H9 (cell line): ENCODE results near the gene LRRC8B. TPM values are rescaled to one million over a fixed set of nuclear protein-coding genes. Genes with fewer than 3 reads are reported as not detected.

Experiments
- DNase-seq: peaks from one replicate; pipeline ENCODE4 v3.0.0-alpha.2; 2017
- H2AFZ ChIP-seq: one replicate; pipeline ENCODE4 v1.6.1; 2013; ENCODE audit warnings: mild to moderate bottlenecking, low read length, control low read depth, moderate library complexity
- H2AK5ac ChIP-seq: 2 replicates; pipeline ENCODE4 v1.6.1; 2013; ENCODE audit warnings: low read length, control low read depth, mixed read lengths; ENCODE audit not compliant: insufficient read length
- H2BK120ac ChIP-seq: one replicate; pipeline ENCODE4 v1.6.1; 2013; ENCODE audit warnings: low read depth, mild to moderate bottlenecking, low read length, control low read depth, inconsistent platforms; ENCODE audit not compliant: poor library complexity, severe bottlenecking
- H2BK12ac ChIP-seq: 2 replicates; pipeline ENCODE4 v1.6.1; 2013; ENCODE audit warnings: low read length, control low read depth, mixed read lengths, low read depth; ENCODE audit not compliant: insufficient read length
- H2BK15ac ChIP-seq: 2 replicates; pipeline ENCODE4 v1.6.1; 2013; ENCODE audit warnings: low read depth, low read length, control low read depth
- H2BK20ac ChIP-seq: one replicate; pipeline ENCODE4 v1.6.1; 2013; ENCODE audit warnings: low read depth, mild to moderate bottlenecking, low read length, control low read depth, inconsistent platforms; ENCODE audit not compliant: poor library complexity, severe bottlenecking
- H2BK5ac ChIP-seq: 2 replicates; pipeline ENCODE4 v1.6.1; 2013; ENCODE audit warnings: low read length, control low read depth, mixed read lengths; ENCODE audit not compliant: insufficient read length
- H3K14ac ChIP-seq: 2 replicates; pipeline ENCODE4 v1.6.1; 2013; ENCODE audit warnings: low read length, control low read depth; ENCODE audit not compliant: insufficient read depth
- H3K18ac ChIP-seq: 2 replicates; pipeline ENCODE4 v1.6.1; 2013; ENCODE audit warnings: low read depth, mild to moderate bottlenecking, mixed read lengths, low read length, control low read depth; ENCODE audit not compliant: insufficient read length
- H3K23ac ChIP-seq: 2 replicates; pipeline ENCODE4 v1.6.1; 2013; ENCODE audit warnings: low read length, control low read depth, mixed read lengths, low read depth; ENCODE audit not compliant: insufficient read length
- H3K23me2 ChIP-seq: 2 replicates; pipeline ENCODE4 v1.6.1; 2013; ENCODE audit warnings: low read depth, mild to moderate bottlenecking, mixed read lengths, low read length, control low read depth; ENCODE audit not compliant: insufficient read length, poor library complexity, severe bottlenecking
- H3K27ac ChIP-seq: 2 replicates; pipeline ENCODE4 v1.5.1; 2013; ENCODE audit warnings: low read length, control low read depth, mixed read lengths, low read depth; ENCODE audit not compliant: insufficient read length
- H3K27me3 ChIP-seq: 2 replicates; pipeline ENCODE4 v1.6.1; 2013; ENCODE audit warnings: low read length, control low read depth, inconsistent platforms; ENCODE audit not compliant: insufficient read depth
- H3K4ac ChIP-seq: 2 replicates; pipeline ENCODE4 v1.6.1; 2013; ENCODE audit warnings: low read depth, mild to moderate bottlenecking, control low read depth, inconsistent platforms, low read length, moderate library complexity
- H3K4me1 ChIP-seq: 2 replicates; pipeline ENCODE4 v1.6.1; 2013; ENCODE audit warnings: low read length, control low read depth, inconsistent platforms; ENCODE audit not compliant: insufficient read depth
- H3K4me2 ChIP-seq: 2 replicates; pipeline ENCODE4 v1.6.1; 2013; ENCODE audit warnings: low read length, control low read depth, mixed read lengths; ENCODE audit not compliant: insufficient read length, insufficient read depth
- H3K56ac ChIP-seq: 2 replicates; pipeline ENCODE4 v1.6.1; 2013; ENCODE audit warnings: low read depth, mild to moderate bottlenecking, mixed read lengths, low read length, control low read depth; ENCODE audit not compliant: insufficient read length
- H3K79me1 ChIP-seq: 2 replicates; pipeline ENCODE4 v1.6.1; 2013; ENCODE audit warnings: low read depth, mild to moderate bottlenecking, moderate library complexity, low read length, control low read depth, inconsistent platforms; ENCODE audit not compliant: insufficient read depth, poor library complexity, severe bottlenecking
- H3K79me2 ChIP-seq: 2 replicates; pipeline ENCODE4 v1.6.1; 2013; ENCODE audit warnings: low read length, control low read depth, inconsistent platforms; ENCODE audit not compliant: insufficient read depth
- H3K9ac ChIP-seq: 2 replicates; pipeline ENCODE4 v1.6.1; 2013; ENCODE audit warnings: low read length, control low read depth, mixed read lengths; ENCODE audit not compliant: insufficient read length; ENCODE audit errors: extremely low read depth
- H3K9me3 ChIP-seq: one replicate; pipeline ENCODE4 v1.6.1; 2013; ENCODE audit warnings: low read depth, low read length, inconsistent platforms; ENCODE audit not compliant: control insufficient read depth
- H3T11ph ChIP-seq: one replicate; pipeline ENCODE4 v1.6.1; 2013; ENCODE audit warnings: mild to moderate bottlenecking, low read length, control low read depth, inconsistent platforms
- H4K20me1 ChIP-seq: one replicate; pipeline ENCODE4 v1.6.1; 2013; ENCODE audit not compliant: control insufficient read depth, insufficient read length, insufficient read depth
- H4K5ac ChIP-seq: 2 replicates; pipeline ENCODE4 v1.6.1; 2013; ENCODE audit warnings: low read depth, mild to moderate bottlenecking, mixed read lengths, low read length, control low read depth; ENCODE audit not compliant: insufficient read length
- H4K8ac ChIP-seq: replicated peaks from 2 replicates; pipeline ENCODE4 v1.6.1; 2013; ENCODE audit warnings: low read length, control low read depth, mixed read lengths, low read depth; ENCODE audit not compliant: insufficient read length
- H4K91ac ChIP-seq: 2 replicates; pipeline ENCODE4 v1.6.1; 2013; ENCODE audit warnings: low read depth, mild to moderate bottlenecking, moderate library complexity, mixed read lengths, low read length, control low read depth; ENCODE audit not compliant: insufficient read length
- H3K27ac Mint-ChIP-seq, 3 experiments: 2 replicates in 2 of 3; 3 replicates in 1 of 3; pipeline ENCODE4 v1.8.0; 2020 to 2021; ENCODE audit warnings: mixed read lengths in 3 of 3, mild to moderate bottlenecking in 1 of 3, moderate library complexity in 1 of 3
- H3K27me3 Mint-ChIP-seq: 2 replicates; pipeline ENCODE4 v1.8.0; 2021; ENCODE audit warnings: low read depth, mild to moderate bottlenecking, moderate library complexity, mixed read lengths
- H3K36me3 Mint-ChIP-seq, 3 experiments: 2 replicates in 2 of 3; 3 replicates in 1 of 3; pipeline ENCODE4 v1.8.0; 2020 to 2021; ENCODE audit warnings: low read depth in 3 of 3, mixed read lengths in 3 of 3; ENCODE audit not compliant: insufficient read depth in 1 of 3
- H3K4me1 Mint-ChIP-seq, 2 experiments: 2 replicates each; pipeline ENCODE4 v1.8.0; 2020; ENCODE audit warnings: mixed read lengths in 2 of 2
- H3K4me3 Mint-ChIP-seq, 2 experiments: 2 replicates in 1 of 2; 3 replicates in 1 of 2; pipeline ENCODE4 v1.8.0; 2020 to 2021; ENCODE audit warnings: mild to moderate bottlenecking in 2 of 2, mixed read lengths in 2 of 2, moderate library complexity in 1 of 2
- H3K9me3 Mint-ChIP-seq, 2 experiments: 2 replicates in 1 of 2; 3 replicates in 1 of 2; pipeline ENCODE4 v1.8.0; 2020; ENCODE audit warnings: mild to moderate bottlenecking in 2 of 2, mixed read lengths in 2 of 2, moderate library complexity in 1 of 2
- WGBS: extraction: QIAGEN DNeasy Blood & Tissue Kit; methylation state at CpG from one replicate; pipeline ENCODE4 v1.1.7; 2013; ENCODE audit warnings: missing lambda C conversion rate, low lambda C conversion rate, mixed read lengths; ENCODE audit not compliant: insufficient read length; ENCODE audit errors: extremely low coverage; 5-methylcytosine and 5-hydroxymethylcytosine counted together
- total RNA-seq: library from RNA; stranded (reverse); gene quantifications from 2 replicates; pipeline ENCODE4 v1.2.1, GENCODE V29; 2021
- TF ChIP-seq, protein P1 (sequence below): fragments of 200-600 bp; sonication (generic); conservative IDR thresholded peaks from 3 replicates; pipeline ENCODE4 v1.8.0; 2021; ENCODE audit warnings: antibody characterized with exemption, mild to moderate bottlenecking

The LRRC8B gene
- total RNA-seq, 1 experiment from 2014 or later: 33.2 TPM

DNA sequence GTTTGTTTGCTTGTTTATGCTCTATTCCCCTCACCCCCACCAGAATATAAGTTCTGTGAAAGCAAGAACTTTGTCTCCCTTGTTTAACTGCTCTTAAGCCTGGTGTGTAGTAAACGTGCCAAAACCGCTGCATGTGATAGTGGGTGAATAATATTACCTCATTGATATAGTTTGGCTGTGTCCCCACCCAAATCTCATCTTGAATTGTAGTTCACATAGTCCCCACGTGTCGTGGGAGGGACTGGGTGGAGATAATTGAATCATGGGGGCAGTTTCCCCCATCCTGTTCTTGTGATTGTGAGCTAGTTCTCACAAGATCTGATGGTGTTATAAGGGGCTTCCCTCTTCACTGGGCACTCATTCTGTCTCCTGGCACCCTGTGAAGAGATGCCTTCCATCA lies 7.6 kb downstream of the LRRC8B start:
- Histone ChIP-seq H3T11ph (no peak overlapping the region), H3K4me1 (peaks cover 7% of the 10 kb centered on the region; the same call in 1 of the 2 replicates), H2BK120ac (no peak overlapping the region), H2BK15ac (no peak overlapping the region), H3K79me2 (peaks cover 28% of the 10 kb centered on the region; the same call in 1 of the 2 replicates), H3K9ac (no peak overlapping the region), H3K14ac (no peak overlapping the region), H4K91ac (no peak overlapping the region), H3K23me2 (no peaks in the 10 kb centered on the region), H2AFZ (no peak overlapping the region), H4K5ac (no peak overlapping the region), H3K4ac (no peak overlapping the region), H3K79me1 (no peaks in the 10 kb centered on the region), H3K18ac (no peak overlapping the region), H3K9me3 (no peaks in the 10 kb centered on the region), H3K27me3 (no peaks in the 10 kb centered on the region), H4K20me1 (no peaks in the 10 kb centered on the region), H3K27ac (no peak overlapping the region), H4K8ac (no peak overlapping the region), H2AK5ac (no peak overlapping the region), H2BK20ac (no peak overlapping the region), H3K56ac (no peak overlapping the region), H3K4me2 (no peak overlapping the region), H3K23ac (no peak overlapping the region), H2BK5ac (no peak overlapping the region), H2BK12ac (no peak overlapping the region)
- Mint-ChIP-seq H3K4me1 (peaks cover 23 to 37% of the 10 kb centered on the region in 2 experiments), H3K27ac (peak overlapping the region in 1 of 3 experiments; percentile 66; a peak in 1 of 7 replicates), H3K27me3 (no peaks in the 10 kb centered on the region), H3K36me3 (peaks cover 8 to 19% (median 17%) of the 10 kb centered on the region in 3 experiments; a peak in 6 of 7 replicates), H3K9me3 (no peaks in the 10 kb centered on the region; a peak in 1 of 5 replicates), H3K4me3 (no peak overlapping the region)
- WGBS: no CpG with 5 or more reads among the region's 4 CpGs
- TF ChIP-seq, protein P1, sequence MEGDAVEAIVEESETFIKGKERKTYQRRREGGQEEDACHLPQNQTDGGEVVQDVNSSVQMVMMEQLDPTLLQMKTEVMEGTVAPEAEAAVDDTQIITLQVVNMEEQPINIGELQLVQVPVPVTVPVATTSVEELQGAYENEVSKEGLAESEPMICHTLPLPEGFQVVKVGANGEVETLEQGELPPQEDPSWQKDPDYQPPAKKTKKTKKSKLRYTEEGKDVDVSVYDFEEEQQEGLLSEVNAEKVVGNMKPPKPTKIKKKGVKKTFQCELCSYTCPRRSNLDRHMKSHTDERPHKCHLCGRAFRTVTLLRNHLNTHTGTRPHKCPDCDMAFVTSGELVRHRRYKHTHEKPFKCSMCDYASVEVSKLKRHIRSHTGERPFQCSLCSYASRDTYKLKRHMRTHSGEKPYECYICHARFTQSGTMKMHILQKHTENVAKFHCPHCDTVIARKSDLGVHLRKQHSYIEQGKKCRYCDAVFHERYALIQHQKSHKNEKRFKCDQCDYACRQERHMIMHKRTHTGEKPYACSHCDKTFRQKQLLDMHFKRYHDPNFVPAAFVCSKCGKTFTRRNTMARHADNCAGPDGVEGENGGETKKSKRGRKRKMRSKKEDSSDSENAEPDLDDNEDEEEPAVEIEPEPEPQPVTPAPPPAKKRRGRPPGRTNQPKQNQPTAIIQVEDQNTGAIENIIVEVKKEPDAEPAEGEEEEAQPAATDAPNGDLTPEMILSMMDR: no peak
- no peak for DNase-seq
